Peyer's patch (tissue), 4 donors: Measurements from ENCODE around the gene RASL12.

ENCODE experiments used
- POLR2A ChIP-seq, 2 donors: fragments of 450-650 bp; IDR thresholded peaks; one replicate each; pipeline ENCODE4 v1.5.1; 2017; ENCODE audit warnings: antibody characterized with exemption in 2 of 2, mild to moderate bottlenecking in 2 of 2, moderate library complexity in 2 of 2
- TF ChIP-seq, protein P1 (sequence below), 6 experiments: fragments of 450-650 bp in 4 of 6; fragments of 200-600 bp in 2 of 6; sonication (generic) in 1 of 6; IDR thresholded peaks; one replicate each; pipeline ENCODE4 v1.5.1; 2017 to 2019; ENCODE audit warnings: antibody characterized with exemption in 6 of 6, mild to moderate bottlenecking in 3 of 6, moderate library complexity in 1 of 6

DNA sequence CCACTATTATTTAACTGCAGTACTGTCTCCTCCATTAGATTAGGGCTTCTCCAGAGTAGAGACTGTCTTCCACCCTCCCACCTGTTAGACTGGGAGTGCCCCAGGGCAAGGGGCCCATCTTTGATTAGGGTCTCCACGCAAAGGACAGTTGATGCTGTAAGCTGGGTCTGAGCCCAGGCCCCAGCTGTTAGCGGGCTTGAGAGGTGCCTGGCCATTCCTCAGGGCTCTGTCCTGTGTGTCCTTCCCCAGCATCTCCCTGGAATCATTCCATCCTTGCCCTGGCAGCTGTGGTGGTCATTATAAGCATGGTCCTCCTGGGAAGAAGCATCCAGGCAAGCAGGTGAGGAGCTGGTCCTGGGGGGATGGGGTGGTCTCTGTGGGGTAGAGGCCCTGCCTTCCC lies 16.5 kb downstream of the RASL12 start:
- TF ChIP-seq, protein P1, sequence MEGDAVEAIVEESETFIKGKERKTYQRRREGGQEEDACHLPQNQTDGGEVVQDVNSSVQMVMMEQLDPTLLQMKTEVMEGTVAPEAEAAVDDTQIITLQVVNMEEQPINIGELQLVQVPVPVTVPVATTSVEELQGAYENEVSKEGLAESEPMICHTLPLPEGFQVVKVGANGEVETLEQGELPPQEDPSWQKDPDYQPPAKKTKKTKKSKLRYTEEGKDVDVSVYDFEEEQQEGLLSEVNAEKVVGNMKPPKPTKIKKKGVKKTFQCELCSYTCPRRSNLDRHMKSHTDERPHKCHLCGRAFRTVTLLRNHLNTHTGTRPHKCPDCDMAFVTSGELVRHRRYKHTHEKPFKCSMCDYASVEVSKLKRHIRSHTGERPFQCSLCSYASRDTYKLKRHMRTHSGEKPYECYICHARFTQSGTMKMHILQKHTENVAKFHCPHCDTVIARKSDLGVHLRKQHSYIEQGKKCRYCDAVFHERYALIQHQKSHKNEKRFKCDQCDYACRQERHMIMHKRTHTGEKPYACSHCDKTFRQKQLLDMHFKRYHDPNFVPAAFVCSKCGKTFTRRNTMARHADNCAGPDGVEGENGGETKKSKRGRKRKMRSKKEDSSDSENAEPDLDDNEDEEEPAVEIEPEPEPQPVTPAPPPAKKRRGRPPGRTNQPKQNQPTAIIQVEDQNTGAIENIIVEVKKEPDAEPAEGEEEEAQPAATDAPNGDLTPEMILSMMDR (IDR thresholded peaks at IDR 0.05): no peak
- TF ChIP-seq POLR2A (IDR thresholded peaks at IDR 0.05): no peak
